Measurements from ENCODE around the gene ZNF593. TPM values are rescaled to one million over a fixed set of nuclear protein-coding genes. Genes with fewer than 3 reads are reported as not detected.

The ZNF593 gene
- total RNA-seq, 1 experiment from 2014 or later: 23.4 TPM

DNA sequence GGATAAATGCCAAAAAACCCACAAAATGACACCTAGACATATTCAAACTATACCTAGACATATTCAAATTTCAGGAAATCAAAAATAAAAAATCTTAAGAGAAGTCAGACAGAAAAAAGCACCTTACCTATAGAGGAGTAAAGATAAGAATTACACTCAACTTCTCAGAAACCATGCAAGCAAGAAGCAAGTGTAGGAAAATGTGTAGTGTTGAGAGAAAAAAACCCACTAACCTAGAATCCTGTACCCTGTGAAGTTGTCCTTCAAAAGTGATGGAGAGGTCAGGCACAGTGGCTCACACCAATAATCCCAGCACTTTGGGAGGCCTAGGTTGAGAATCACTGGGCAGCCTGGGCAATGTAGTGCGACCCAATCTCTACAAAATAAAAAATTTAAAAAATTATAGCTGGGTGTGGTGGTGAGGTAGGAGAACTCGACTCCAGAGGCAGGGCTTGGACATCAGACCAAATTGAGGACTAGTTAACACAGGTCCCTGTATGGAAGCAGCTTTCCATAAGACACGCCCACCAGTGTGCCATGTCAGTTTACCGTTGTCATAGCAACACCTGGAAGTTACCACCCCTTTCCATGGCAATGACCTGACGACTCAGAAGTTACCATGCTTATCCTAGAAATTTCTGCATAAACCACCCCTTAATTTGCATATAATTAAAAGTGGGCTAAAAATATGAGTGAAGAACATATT, 37.4 kb upstream of the ZNF593 start:
- no peak for DNase-seq (ENCODE audit: low read depth in 1 of 2, low spot score in 2 of 2)
- H3K36me3 ChIP-seq: no peaks in the 10 kb centered on the region

DNA sequence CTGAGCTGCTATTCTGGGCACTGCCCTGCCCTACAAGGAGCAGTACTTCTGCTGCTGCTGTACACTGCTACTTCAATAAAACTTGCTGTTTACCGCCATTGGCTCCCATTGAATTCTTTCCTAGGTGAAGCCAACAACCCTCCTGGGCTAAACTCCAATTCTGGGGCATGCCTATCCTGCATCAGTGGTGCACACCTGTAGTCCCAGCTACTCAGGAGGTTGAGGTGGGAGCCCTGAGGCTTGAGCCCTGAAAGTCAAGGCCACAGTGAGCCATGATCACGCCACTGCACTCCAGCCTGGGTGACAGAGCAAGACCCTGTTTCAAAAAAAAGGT, 36.9 kb upstream of the ZNF593 start:
- H3K9me3 ChIP-seq (replicated peaks): no peaks in the 10 kb centered on the region
- no peaks in the 10 kb centered on the region for H3K4me1 ChIP-seq (replicated peaks)
- H3K4me3 ChIP-seq: no peak overlapping the region
- H3K27ac ChIP-seq: no peak overlapping the region
- H3K27me3 ChIP-seq (replicated peaks): no peaks in the 10 kb centered on the region; the same call in 1 of the 2 replicates
- no peaks in the 10 kb centered on the region for H3K36me3 ChIP-seq
- no peak for DNase-seq (ENCODE audit: low read depth in 1 of 2, low spot score in 2 of 2)

More for the DNA sequence above, 37.4 kb upstream of the ZNF593 start:
- Histone ChIP-seq H3K27me3 (replicated peaks) (no peaks in the 10 kb centered on the region; the same call in 1 of the 2 replicates), H3K27ac (no peak overlapping the region), H3K4me3 (no peak overlapping the region), H3K9me3 (replicated peaks) (no peaks in the 10 kb centered on the region), H3K4me1 (replicated peaks) (peaks cover 3% of the 10 kb centered on the region)

DNA sequence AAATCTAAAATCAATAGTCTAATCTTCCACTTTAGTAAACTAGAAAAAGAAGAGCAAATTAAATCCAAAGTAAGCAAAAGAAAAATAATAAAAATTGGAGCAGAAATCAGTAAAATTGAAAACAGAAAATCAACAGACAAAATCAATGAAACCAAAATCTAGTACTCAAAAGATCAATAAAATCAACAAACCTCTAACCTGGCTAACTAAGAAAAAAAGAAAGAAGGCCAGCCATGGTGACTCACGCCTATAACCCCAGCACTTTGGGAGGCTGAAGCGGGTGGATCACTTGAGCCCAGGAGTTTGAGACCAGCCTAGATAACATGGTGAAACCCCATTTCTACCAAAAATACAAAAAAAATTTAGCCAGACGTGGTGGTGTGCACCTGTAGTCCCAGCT, 35.2 kb upstream of the ZNF593 start:
- Histone ChIP-seq H3K9me3 (replicated peaks) (no peaks in the 10 kb centered on the region), H3K27me3 (replicated peaks) (no peaks in the 10 kb centered on the region; the same call in 1 of the 2 replicates), H3K27ac (no peak overlapping the region), H3K4me3 (no peak overlapping the region), H3K4me1 (replicated peaks) (no peaks in the 10 kb centered on the region), H3K36me3 (no peaks in the 10 kb centered on the region)
- DNase-seq (ENCODE audit: low read depth in 1 of 2, low spot score in 2 of 2): no peak

DNA sequence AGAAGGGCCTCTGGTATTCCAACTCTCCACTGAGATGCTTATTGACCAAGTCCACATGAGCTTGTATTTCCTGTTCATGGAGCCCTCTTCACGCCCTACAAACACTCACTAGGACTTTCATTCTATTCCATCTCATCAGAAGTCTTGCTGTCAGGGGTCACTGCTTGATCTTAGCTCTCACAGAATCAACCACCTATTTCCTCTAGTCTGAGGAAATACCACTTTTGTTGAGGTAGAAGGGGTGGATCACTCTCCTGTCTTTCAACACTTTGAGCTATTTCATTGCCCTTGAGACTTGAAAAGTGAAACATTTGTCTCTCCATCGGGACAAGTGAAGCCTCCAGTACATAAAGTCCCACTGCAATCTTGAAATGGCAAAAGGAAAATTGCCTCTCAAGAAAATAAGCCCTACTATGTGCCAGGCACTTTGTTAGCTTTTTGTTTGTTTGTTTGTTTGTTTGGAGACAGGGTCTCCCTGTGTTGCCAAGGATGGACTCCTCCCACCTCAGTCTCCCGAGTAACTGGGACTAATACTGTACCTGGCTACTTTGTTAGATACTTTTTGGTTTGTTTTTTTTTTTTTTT, 30.6 kb upstream of the ZNF593 start:
- H3K27me3 ChIP-seq (replicated peaks): no peaks in the 10 kb centered on the region
- H3K4me1 ChIP-seq (replicated peaks): no peaks in the 10 kb centered on the region
- no peaks in the 10 kb centered on the region for H3K9me3 ChIP-seq (replicated peaks)
- DNase-seq (ENCODE audit: low read depth in 1 of 2, low spot score in 2 of 2): no peak
- no peaks in the 10 kb centered on the region for H3K36me3 ChIP-seq
- H3K4me3 ChIP-seq: no peak overlapping the region
- no peak overlapping the region for H3K27ac ChIP-seq

DNA sequence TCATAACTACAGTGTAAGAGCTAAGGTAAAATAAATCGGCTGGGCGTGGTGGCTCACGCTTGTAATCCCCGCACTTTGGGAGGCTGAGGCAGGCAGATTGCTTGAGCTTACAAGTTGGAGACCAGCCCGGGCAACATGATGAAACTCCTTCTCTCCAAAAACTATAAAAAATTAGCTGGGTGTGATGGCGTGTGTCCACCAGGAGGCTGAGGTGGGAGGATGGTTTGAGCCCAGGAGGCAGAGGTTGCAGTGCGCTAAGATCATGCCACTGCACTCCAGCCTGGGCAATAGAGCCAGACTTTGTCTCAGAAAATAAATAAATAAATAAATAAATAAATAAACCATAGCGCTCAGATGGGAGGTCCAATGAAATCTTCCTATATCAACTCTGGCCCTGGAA, 27.5 kb upstream of the ZNF593 start:
- no peaks in the 10 kb centered on the region for H3K9me3 ChIP-seq (replicated peaks)
- peak in 1 of 2 experiments; percentile 23 for DNase-seq (ENCODE audit: low read depth in 1 of 2, low spot score in 2 of 2)

DNA sequence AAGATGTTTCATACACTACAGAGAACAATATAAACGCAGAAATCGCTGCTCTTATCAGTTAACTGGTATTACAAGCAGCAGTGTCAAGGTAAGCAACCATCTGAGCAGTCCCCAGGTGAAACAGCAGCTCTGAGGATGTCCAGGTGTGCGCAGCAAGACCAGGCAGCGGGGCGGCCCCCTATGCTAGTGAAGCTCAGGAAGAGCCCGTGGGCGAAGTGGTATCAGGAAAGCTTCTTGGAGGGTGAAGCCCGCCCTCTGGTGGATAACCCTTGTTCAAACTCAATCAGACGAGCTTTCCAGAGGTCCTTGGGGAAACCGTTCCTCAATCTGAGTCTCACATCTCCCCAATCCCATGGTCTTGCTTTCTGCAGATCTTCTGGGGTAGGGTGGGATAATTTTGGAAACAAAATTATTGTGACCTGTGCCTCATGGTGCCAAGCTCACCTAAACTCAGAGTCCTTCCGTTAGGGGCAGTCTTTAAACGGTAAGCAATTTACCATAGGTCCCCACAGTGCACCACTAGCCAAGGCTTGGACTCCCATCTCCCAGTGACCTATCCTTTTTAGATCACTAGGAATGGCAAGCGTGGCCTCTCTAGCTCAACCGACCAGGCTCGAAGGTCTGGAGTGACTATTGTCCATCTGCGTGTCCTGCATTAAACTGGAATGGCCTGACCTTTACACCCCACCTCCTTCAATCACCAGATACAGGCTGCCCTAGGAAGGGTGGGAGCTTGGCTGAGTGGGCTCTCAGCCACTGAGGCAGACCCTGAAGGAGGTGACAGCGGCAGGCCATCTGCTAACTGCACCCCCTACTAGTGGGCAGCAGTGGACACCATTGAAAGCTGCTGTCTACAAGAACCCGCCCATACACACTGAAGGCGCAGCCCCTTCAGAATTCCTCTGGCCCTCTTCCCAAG, 24.4 kb upstream of the ZNF593 start:
- H3K9me3 ChIP-seq (replicated peaks): no peaks in the 10 kb centered on the region
- no peak overlapping the region for H3K27ac ChIP-seq
- H3K4me1 ChIP-seq (replicated peaks): no peaks in the 10 kb centered on the region
- H3K27me3 ChIP-seq (replicated peaks): peaks cover 11% of the 10 kb centered on the region
- H3K36me3 ChIP-seq: no peaks in the 10 kb centered on the region
- peak; percentile 52 to 74 for DNase-seq (ENCODE audit: low read depth in 1 of 2, low spot score in 2 of 2)
- no peak overlapping the region for H3K4me3 ChIP-seq

More for the DNA sequence above, 27.5 kb upstream of the ZNF593 start:
- H3K27me3 ChIP-seq (replicated peaks): no peaks in the 10 kb centered on the region
- H3K4me1 ChIP-seq (replicated peaks): no peaks in the 10 kb centered on the region
- no peaks in the 10 kb centered on the region for H3K36me3 ChIP-seq
- H3K4me3 ChIP-seq: no peak overlapping the region
- no peak overlapping the region for H3K27ac ChIP-seq

DNA sequence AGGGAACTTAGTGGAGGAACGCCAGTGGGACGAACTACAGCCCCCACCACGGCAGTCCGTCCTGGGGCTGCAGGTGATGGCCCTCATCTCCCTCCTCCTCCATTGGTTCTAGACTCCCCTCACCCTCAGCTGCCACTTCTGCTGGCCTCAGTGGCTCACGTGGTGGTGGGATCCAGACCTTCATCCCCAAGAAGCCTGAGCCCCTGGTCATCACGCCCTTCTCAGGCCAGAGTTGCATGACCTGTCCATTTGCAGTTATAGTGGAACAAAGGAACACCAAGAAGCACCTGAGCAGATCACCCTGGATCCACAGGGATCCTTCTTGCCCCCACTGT, 23.8 kb upstream of the ZNF593 start:
- H3K9me3 ChIP-seq (replicated peaks): no peaks in the 10 kb centered on the region
- no peaks in the 10 kb centered on the region for H3K4me1 ChIP-seq (replicated peaks)
- H3K4me3 ChIP-seq: no peak overlapping the region
- no peaks in the 10 kb centered on the region for H3K36me3 ChIP-seq
- no peak overlapping the region for H3K27ac ChIP-seq
- peak in 1 of 2 experiments; percentile 23 for DNase-seq (ENCODE audit: low read depth in 1 of 2, low spot score in 2 of 2)
- H3K27me3 ChIP-seq (replicated peaks): peaks cover 16% of the 10 kb centered on the region

DNA sequence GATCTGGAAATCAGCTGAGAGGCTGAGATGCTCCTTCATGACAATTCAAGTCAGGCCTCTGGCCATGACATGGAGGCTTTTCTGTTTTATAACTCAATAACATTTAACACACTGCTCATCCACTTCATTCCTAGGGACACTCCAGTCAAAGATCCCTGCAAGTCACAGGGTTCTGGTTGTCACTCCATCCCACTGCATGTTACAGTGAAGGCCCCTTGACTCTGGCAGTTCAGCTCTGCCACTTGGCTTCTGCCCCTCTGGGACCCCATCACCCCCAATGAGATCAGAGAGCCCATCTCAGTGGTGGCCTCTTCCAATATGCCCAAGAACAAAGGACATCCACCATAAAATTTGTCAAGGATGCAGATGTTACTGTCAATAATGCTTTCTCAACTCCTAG, 20.8 kb upstream of the ZNF593 start:
- Histone ChIP-seq H3K36me3 (no peaks in the 10 kb centered on the region), H3K27ac (no peak overlapping the region), H3K27me3 (replicated peaks) (peaks cover 26% of the 10 kb centered on the region), H3K4me1 (replicated peaks) (no peaks in the 10 kb centered on the region), H3K4me3 (no peak overlapping the region), H3K9me3 (replicated peaks) (no peaks in the 10 kb centered on the region)
- no peak for DNase-seq (ENCODE audit: low read depth in 1 of 2, low spot score in 2 of 2)

DNA sequence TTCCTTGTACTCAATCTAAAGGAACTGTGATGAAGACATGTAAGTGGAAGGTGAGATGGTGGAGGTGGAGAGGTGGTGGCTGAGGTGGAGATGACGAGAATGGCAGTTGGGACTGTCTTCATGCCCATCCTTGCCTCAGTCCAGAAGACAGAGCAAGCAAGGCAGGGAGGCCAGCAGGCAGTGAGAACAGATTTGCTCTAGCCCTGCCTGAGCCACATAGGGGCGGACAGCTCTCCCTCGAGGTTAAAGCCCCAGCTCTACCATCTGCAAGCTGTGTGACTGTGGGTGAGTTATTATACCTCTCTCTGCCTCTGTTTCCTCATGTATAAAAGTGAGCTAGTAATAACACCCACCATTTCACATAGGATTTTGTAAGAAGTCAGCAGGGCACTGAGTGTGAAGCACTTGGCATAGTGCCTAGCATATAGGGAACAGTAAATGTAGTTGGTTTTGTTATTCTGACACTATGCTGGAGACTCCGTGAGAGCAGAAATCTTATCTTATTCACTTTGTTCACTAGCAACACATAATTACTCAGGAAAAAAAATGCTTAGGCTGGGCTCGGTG, 15.7 kb upstream of the ZNF593 start:
- Histone ChIP-seq H3K4me1 (replicated peaks) (peaks cover 8% of the 10 kb centered on the region), H3K27me3 (replicated peaks) (peaks cover 19% of the 10 kb centered on the region), H3K9me3 (replicated peaks) (no peaks in the 10 kb centered on the region), H3K36me3 (no peaks in the 10 kb centered on the region), H3K27ac (no peak overlapping the region), H3K4me3 (no peak overlapping the region)
- no peak for DNase-seq (ENCODE audit: low read depth in 1 of 2, low spot score in 2 of 2)

DNA sequence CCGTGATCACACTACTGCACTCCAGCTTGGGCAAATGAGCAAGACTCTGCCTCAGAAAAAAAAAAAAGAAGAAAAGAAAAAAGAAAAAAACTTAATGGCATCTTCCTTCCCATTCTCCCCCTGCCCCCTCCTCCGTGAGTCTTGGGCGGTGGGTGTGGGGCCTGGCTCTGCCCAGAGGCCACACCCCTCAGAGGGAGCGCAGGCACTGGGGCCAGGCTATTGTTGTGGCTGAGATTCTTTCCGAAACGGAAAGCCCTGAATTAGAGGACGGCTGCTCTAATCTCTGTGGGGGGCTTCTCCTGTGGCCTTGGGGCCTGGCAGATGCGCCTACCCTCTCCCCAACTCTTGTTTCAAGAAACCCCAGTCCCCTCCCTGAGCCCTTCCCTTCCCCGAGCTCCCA, 15.0 kb upstream of the ZNF593 start:
- no peaks in the 10 kb centered on the region for H3K36me3 ChIP-seq
- H3K27ac ChIP-seq: no peak overlapping the region
- H3K27me3 ChIP-seq (replicated peaks): peaks cover 18% of the 10 kb centered on the region
- no peaks in the 10 kb centered on the region for H3K9me3 ChIP-seq (replicated peaks)
- H3K4me3 ChIP-seq: no peak overlapping the region
- H3K4me1 ChIP-seq (replicated peaks): peaks cover 8% of the 10 kb centered on the region
- no peak for DNase-seq (ENCODE audit: low read depth in 1 of 2, low spot score in 2 of 2)

DNA sequence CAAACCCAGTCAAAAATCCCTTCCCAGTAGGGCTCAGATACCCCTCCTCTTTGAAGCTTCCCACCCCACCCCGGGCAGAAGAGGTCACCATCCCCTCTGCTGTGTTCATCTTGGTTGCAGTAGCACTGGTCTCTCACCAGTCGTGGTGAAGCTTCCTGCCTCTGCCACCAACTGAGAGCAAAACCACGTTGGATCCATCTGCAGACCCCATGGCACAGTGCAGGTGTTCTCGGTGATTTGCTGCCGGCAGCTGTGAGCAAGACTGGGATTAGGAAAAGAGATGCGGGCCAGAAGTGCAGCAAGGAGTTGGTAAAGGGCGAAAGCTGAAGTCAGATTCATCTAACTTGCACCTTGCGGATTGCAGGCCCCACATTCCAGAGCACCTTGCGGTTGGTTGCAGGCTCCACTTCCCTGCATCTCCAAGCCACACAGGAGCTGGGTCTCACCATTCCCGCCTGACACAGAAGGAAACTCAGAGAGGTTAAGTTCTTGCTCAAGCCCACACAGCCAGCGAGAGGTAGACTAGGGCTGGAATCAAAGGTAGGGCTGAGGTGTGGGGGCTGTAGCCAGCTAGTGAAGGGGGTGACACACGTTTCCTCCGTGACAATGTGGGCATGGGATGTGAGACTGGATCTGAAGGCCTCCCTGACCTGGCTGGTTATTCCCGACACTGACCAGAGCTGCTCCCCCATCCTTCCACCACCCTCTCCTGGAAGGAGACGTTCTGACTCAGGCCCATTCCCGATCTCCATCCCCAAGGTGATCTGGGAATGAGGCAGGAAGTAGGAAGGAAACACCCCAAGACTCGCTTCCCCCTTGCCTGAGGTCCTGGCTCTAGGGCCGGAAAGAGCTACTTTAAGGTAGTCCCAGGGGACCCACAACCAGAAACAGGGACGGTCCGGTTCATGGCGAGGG, 14.1 kb upstream of the ZNF593 start:
- DNase-seq (ENCODE audit: low read depth in 1 of 2, low spot score in 2 of 2): no peak
- H3K9me3 ChIP-seq (replicated peaks): no peaks in the 10 kb centered on the region
- H3K36me3 ChIP-seq: no peaks in the 10 kb centered on the region

DNA sequence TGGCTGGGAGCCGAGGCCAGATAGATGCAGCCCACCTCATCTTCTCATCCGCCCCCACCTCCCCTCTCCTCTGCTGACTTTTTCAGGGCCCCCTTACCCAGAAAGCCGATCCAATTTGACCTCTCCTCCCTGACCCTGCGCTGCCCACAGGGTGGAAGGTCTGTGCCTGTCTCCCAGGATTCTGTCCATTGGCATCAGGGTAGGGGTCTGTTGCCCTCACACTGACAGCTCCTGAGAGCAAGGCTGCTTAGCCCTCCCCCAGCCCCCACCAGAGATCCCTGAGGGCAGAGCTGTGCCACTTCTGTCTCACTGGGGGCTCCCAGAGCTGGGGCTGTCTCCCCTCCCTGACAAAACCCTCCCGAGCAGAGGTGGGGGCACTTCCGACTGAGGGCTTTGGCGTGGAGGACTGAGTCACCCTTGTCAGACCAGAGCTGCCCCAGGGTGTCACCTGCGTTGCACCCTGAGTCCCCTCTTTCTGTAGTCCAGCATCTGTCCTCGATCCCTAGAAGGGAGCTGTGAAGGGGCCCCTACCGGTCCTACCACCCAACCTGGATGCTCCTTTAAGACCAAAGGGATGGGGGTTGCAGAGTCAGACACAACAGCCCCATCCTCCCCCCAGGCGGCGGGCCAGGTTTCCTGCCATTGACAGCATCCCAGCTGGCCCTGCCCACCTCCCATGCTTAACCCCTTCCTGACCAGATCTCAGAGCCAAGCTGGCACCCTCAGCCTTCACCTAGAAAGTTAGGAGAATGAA, 13.2 kb upstream of the ZNF593 start:
- peaks cover 12% of the 10 kb centered on the region for H3K4me1 ChIP-seq (replicated peaks)
- H3K4me3 ChIP-seq: no peak overlapping the region
- H3K27ac ChIP-seq: no peak overlapping the region
- H3K36me3 ChIP-seq: no peaks in the 10 kb centered on the region
- no peak for DNase-seq (ENCODE audit: low read depth in 1 of 2, low spot score in 2 of 2)
- peaks cover 11% of the 10 kb centered on the region; the same call in 1 of the 2 replicates for H3K27me3 ChIP-seq (replicated peaks)
- no peaks in the 10 kb centered on the region for H3K9me3 ChIP-seq (replicated peaks)

More for the DNA sequence above, 14.1 kb upstream of the ZNF593 start:
- peaks cover 8% of the 10 kb centered on the region for H3K4me1 ChIP-seq (replicated peaks)
- H3K27ac ChIP-seq: no peak overlapping the region
- no peak overlapping the region for H3K4me3 ChIP-seq
- H3K27me3 ChIP-seq (replicated peaks): peaks cover 12% of the 10 kb centered on the region
